ENCODE data around the gene SFTPA2.
"Not testable (repeated sequence)": the region's sequence is repeated elsewhere in the genome, so short reads cannot be mapped to it uniquely, and the experiment has no call there.

The SFTPA2 gene

GRCh38 chr10:79547973-79548372, 12.2 kb downstream of the SFTPA2 start:
- no peaks in the 10 kb centered on the region for H3K9me3 ChIP-seq (replicated peaks; ENCODE audit: insufficient read depth, low read length)
- H3K79me2 ChIP-seq (ENCODE audit: low read length), result no peaks in the 10 kb centered on the region
- H2AFZ ChIP-seq (ENCODE audit: low read length), result no peak overlapping the region
- no peak overlapping the region for H3K27ac ChIP-seq (ENCODE audit: low read length)
- TF ChIP-seq EZH2 (optimal IDR thresholded peaks at IDR 0.05; ENCODE audit: low read depth, low read length), result no peak
- no peak for TF ChIP-seq EZH2phosphoT487 (IDR thresholded peaks at IDR 0.05; ENCODE audit: low read length)
- no peak for TF ChIP-seq CTCF (IDR thresholded peaks at IDR 0.05; ENCODE audit: low read length)
- DNase-seq, result no peak
- H3K4me3 ChIP-seq (ENCODE audit: low read length), result no peak overlapping the region
- H4K20me1 ChIP-seq (ENCODE audit: insufficient read depth, low read length), result no peaks in the 10 kb centered on the region
- H3K9ac ChIP-seq (ENCODE audit: low read length), result no peak overlapping the region
- H3K27me3 ChIP-seq (replicated peaks; ENCODE audit: insufficient read depth, low read length), result no peaks in the 10 kb centered on the region
- H3K4me2 ChIP-seq (ENCODE audit: low read depth, low read length), result no peak overlapping the region
- no peaks in the 10 kb centered on the region for H3K36me3 ChIP-seq (replicated peaks; ENCODE audit: insufficient read depth, low read length)
- H3K4me1 ChIP-seq (ENCODE audit: low read length), result no peaks in the 10 kb centered on the region
- no peaks in the 10 kb centered on the region for H3F3A ChIP-seq (ENCODE audit: insufficient read depth, low read length)
- H3K9me2 ChIP-seq (replicated peaks; ENCODE audit: insufficient read depth, low read length), result no peaks in the 10 kb centered on the region

GRCh38 chr10:79547128-79547527, 13.1 kb downstream of the SFTPA2 start:
- H4K20me1 ChIP-seq (ENCODE audit: insufficient read depth, low read length); DNase-seq; H3K4me3 ChIP-seq (ENCODE audit: low read length); H3F3A ChIP-seq (ENCODE audit: insufficient read depth, low read length); H3K79me2 ChIP-seq (ENCODE audit: low read length); H3K9ac ChIP-seq (ENCODE audit: low read length); H3K9me2 ChIP-seq (replicated peaks; ENCODE audit: insufficient read depth, low read length); H3K4me2 ChIP-seq (ENCODE audit: low read depth, low read length); H3K27me3 ChIP-seq (replicated peaks; ENCODE audit: insufficient read depth, low read length); H3K36me3 ChIP-seq (replicated peaks; ENCODE audit: insufficient read depth, low read length); H2AFZ ChIP-seq (ENCODE audit: low read length); H3K4me1 ChIP-seq (ENCODE audit: low read length); H3K27ac ChIP-seq (ENCODE audit: low read length); H3K9me3 ChIP-seq (replicated peaks; ENCODE audit: insufficient read depth, low read length): not testable (repeated sequence)

- H3K4me2 ChIP-seq (ENCODE audit: low read depth, low read length); H3K9me2 ChIP-seq (replicated peaks; ENCODE audit: insufficient read depth, low read length); H3K4me1 ChIP-seq (ENCODE audit: low read length); H3K4me3 ChIP-seq (ENCODE audit: low read length); H2AFZ ChIP-seq (ENCODE audit: low read length); H3K36me3 ChIP-seq (replicated peaks; ENCODE audit: insufficient read depth, low read length); H4K20me1 ChIP-seq (ENCODE audit: insufficient read depth, low read length); H3K9ac ChIP-seq (ENCODE audit: low read length); H3K27me3 ChIP-seq (replicated peaks; ENCODE audit: insufficient read depth, low read length); H3K79me2 ChIP-seq (ENCODE audit: low read length); H3K27ac ChIP-seq (ENCODE audit: low read length); H3K9me3 ChIP-seq (replicated peaks; ENCODE audit: insufficient read depth, low read length); H3F3A ChIP-seq (ENCODE audit: insufficient read depth, low read length); DNase-seq: not testable (repeated sequence)
Measured at GRCh38 chr10:79544926-79545659, 15.1 kb downstream of the SFTPA2 start.

GRCh38 chr10:79544408-79544807, 15.8 kb downstream of the SFTPA2 start:
- not testable (repeated sequence) for H3K27me3 ChIP-seq (replicated peaks; ENCODE audit: insufficient read depth, low read length); H2AFZ ChIP-seq (ENCODE audit: low read length); DNase-seq; H3K9me3 ChIP-seq (replicated peaks; ENCODE audit: insufficient read depth, low read length); H3F3A ChIP-seq (ENCODE audit: insufficient read depth, low read length); H3K36me3 ChIP-seq (replicated peaks; ENCODE audit: insufficient read depth, low read length); H3K4me1 ChIP-seq (ENCODE audit: low read length); H3K27ac ChIP-seq (ENCODE audit: low read length); H3K4me3 ChIP-seq (ENCODE audit: low read length); H3K9ac ChIP-seq (ENCODE audit: low read length); H3K79me2 ChIP-seq (ENCODE audit: low read length); H3K9me2 ChIP-seq (replicated peaks; ENCODE audit: insufficient read depth, low read length); H3K4me2 ChIP-seq (ENCODE audit: low read depth, low read length); H4K20me1 ChIP-seq (ENCODE audit: insufficient read depth, low read length)

GRCh38 chr10:79542626-79543025, 17.6 kb downstream of the SFTPA2 start:
- Histone ChIP-seq H4K20me1 (ENCODE audit: insufficient read depth, low read length) (no peaks in the 10 kb centered on the region), H3K27me3 (replicated peaks; ENCODE audit: insufficient read depth, low read length) (no peaks in the 10 kb centered on the region), H3K4me1 (ENCODE audit: low read length) (no peaks in the 10 kb centered on the region), H2AFZ (ENCODE audit: low read length) (no peak overlapping the region), H3K79me2 (ENCODE audit: low read length) (no peaks in the 10 kb centered on the region), H3K9ac (ENCODE audit: low read length) (no peak overlapping the region), H3K4me3 (ENCODE audit: low read length) (no peak overlapping the region), H3F3A (ENCODE audit: insufficient read depth, low read length) (no peaks in the 10 kb centered on the region), H3K9me2 (replicated peaks; ENCODE audit: insufficient read depth, low read length) (no peaks in the 10 kb centered on the region), H3K4me2 (ENCODE audit: low read depth, low read length) (no peak overlapping the region), H3K27ac (ENCODE audit: low read length) (no peak overlapping the region), H3K9me3 (replicated peaks; ENCODE audit: insufficient read depth, low read length) (no peaks in the 10 kb centered on the region), H3K36me3 (replicated peaks; ENCODE audit: insufficient read depth, low read length) (no peaks in the 10 kb centered on the region)
- no peak for DNase-seq
- no peak for TF ChIP-seq EZH2phosphoT487 (IDR thresholded peaks at IDR 0.05; ENCODE audit: low read length)
- TF ChIP-seq CTCF (IDR thresholded peaks at IDR 0.05; ENCODE audit: low read length), result no peak
- TF ChIP-seq EZH2 (optimal IDR thresholded peaks at IDR 0.05; ENCODE audit: low read depth, low read length), result no peak

- not testable (repeated sequence) for H3K36me3 ChIP-seq (replicated peaks; ENCODE audit: insufficient read depth, low read length); H3K4me3 ChIP-seq (ENCODE audit: low read length); H2AFZ ChIP-seq (ENCODE audit: low read length); H3F3A ChIP-seq (ENCODE audit: insufficient read depth, low read length); H3K4me1 ChIP-seq (ENCODE audit: low read length); DNase-seq; H3K9me2 ChIP-seq (replicated peaks; ENCODE audit: insufficient read depth, low read length); H3K27ac ChIP-seq (ENCODE audit: low read length); H3K9ac ChIP-seq (ENCODE audit: low read length); H4K20me1 ChIP-seq (ENCODE audit: insufficient read depth, low read length); H3K79me2 ChIP-seq (ENCODE audit: low read length); H3K27me3 ChIP-seq (replicated peaks; ENCODE audit: insufficient read depth, low read length); H3K9me3 ChIP-seq (replicated peaks; ENCODE audit: insufficient read depth, low read length); H3K4me2 ChIP-seq (ENCODE audit: low read depth, low read length)
Measured at GRCh38 chr10:79540930-79541329, 19.3 kb downstream of the SFTPA2 start.
